HepG2 (cell line): Measurements from ENCODE around the gene NAA15. TPM values are rescaled to one million over a fixed set of nuclear protein-coding genes. Genes with fewer than 3 reads are reported as not detected.

Experiments
- KMT2B ChIP-seq: IDR thresholded peaks from 2 replicates; pipeline ENCODE4 v1.6.1; 2016; ENCODE audit warnings: missing genetic modification reagents, missing compliant biosample characterization
- NPAS2 ChIP-seq: sonication (generic); formaldehyde crosslinking; IDR thresholded peaks from 2 replicates; pipeline ENCODE4 v1.8.0; 2022; ENCODE audit warnings: mild to moderate bottlenecking, missing genetic modification reagents, borderline replicate concordance
- PAWR ChIP-seq: sonication (generic); formaldehyde crosslinking; IDR thresholded peaks from 2 replicates; pipeline ENCODE4 v1.4.0; 2020; ENCODE audit warnings: missing genetic modification reagents, mild to moderate bottlenecking, borderline replicate concordance
- TOE1 ChIP-seq: sonication (generic); formaldehyde crosslinking; IDR thresholded peaks from 2 replicates; pipeline ENCODE4 v1.4.0; 2020; ENCODE audit warnings: mild to moderate bottlenecking, missing genetic modification reagents
- ZNF12 ChIP-seq: sonication (generic); formaldehyde crosslinking; IDR thresholded peaks from 2 replicates; pipeline ENCODE4 v1.5.0; 2020; ENCODE audit warnings: missing genetic modification reagents
- ZNF589 ChIP-seq: sonication (generic); formaldehyde crosslinking; conservative IDR thresholded peaks from 2 replicates; pipeline ENCODE4 v1.8.0; 2022; ENCODE audit warnings: mild to moderate bottlenecking, moderate library complexity, missing genetic modification reagents
- ZNF773 ChIP-seq: sonication (generic); formaldehyde crosslinking; IDR thresholded peaks from 2 replicates; pipeline ENCODE4 v1.4.0; 2020; ENCODE audit warnings: missing genetic modification reagents, borderline replicate concordance
- ZNF891 ChIP-seq: sonication (generic); formaldehyde crosslinking; IDR thresholded peaks from 2 replicates; pipeline ENCODE4 v1.5.0; 2020; ENCODE audit warnings: mild to moderate bottlenecking, missing genetic modification reagents
- polyA plus RNA-seq, 8 experiments: library from polyadenylated mRNA; depleted of rRNA in 3 of 8; stranded (reverse) in 7 of 8; unstranded in 1 of 8; fragments of >200 nt; fragmentation: Illumina TruSeq in 4 of 8; extraction: Trizol in 4 of 8; gene quantifications; 2 replicates each; pipeline versions ENCODE4 v1.2.1 to v1.2.3, GENCODE V29; 2011 to 2016; ENCODE audit warnings: low read depth in 4 of 8, missing spikeins in 1 of 8, mixed read lengths in 1 of 8; ENCODE audit not compliant: insufficient read depth in 1 of 8
- total RNA-seq, 5 experiments: library from RNA; depleted of rRNA; stranded (reverse); fragments of >200 nt; fragmentation: Illumina TruSeq; extraction: Trizol; gene quantifications; 2 replicates each; pipeline ENCODE4 v1.2.3, GENCODE V29; 2016; ENCODE audit warnings: low read depth in 1 of 5
- TF ChIP-seq, protein P1 (sequence below): sonication (generic); formaldehyde crosslinking; IDR thresholded peaks from 2 replicates; pipeline ENCODE4 v1.4.0; 2020; ENCODE audit warnings: missing genetic modification reagents, mild to moderate bottlenecking, borderline replicate concordance
- TF ChIP-seq, protein P2 (sequence below): sonication (generic); formaldehyde crosslinking; IDR thresholded peaks from 2 replicates; pipeline ENCODE4 v1.8.1; 2022; ENCODE audit warnings: low read depth, mild to moderate bottlenecking, missing genetic modification reagents
- TF ChIP-seq, protein P3 (sequence below): sonication (generic); formaldehyde crosslinking; IDR thresholded peaks from 2 replicates; pipeline ENCODE4 v1.5.1; 2020; ENCODE audit warnings: missing genetic modification reagents, mild to moderate bottlenecking, borderline replicate concordance
- TF ChIP-seq, protein P4 (sequence below): sonication (generic); formaldehyde crosslinking; IDR thresholded peaks from 2 replicates; pipeline ENCODE4 v1.8.1; 2023; ENCODE audit warnings: mild to moderate bottlenecking, missing genetic modification reagents
- TF ChIP-seq, protein P5 (sequence below): sonication (generic); formaldehyde crosslinking; IDR thresholded peaks from 2 replicates; pipeline ENCODE4 v1.4.0; 2020; ENCODE audit warnings: missing genetic modification reagents
- TF ChIP-seq, protein P6 (sequence below): sonication (generic); formaldehyde crosslinking; IDR thresholded peaks from 2 replicates; pipeline ENCODE4 v1.8.1; 2023; ENCODE audit warnings: mild to moderate bottlenecking, inconsistent platforms, moderate library complexity, missing genetic modification reagents, borderline replicate concordance

NAA15 gene
- total and polyA plus RNA-seq, 2 of the 13 experiments (the other 11 are each of a cell fraction or from before 2014, with no cell fraction given) = 6.2 to 50.2 TPM

DNA sequence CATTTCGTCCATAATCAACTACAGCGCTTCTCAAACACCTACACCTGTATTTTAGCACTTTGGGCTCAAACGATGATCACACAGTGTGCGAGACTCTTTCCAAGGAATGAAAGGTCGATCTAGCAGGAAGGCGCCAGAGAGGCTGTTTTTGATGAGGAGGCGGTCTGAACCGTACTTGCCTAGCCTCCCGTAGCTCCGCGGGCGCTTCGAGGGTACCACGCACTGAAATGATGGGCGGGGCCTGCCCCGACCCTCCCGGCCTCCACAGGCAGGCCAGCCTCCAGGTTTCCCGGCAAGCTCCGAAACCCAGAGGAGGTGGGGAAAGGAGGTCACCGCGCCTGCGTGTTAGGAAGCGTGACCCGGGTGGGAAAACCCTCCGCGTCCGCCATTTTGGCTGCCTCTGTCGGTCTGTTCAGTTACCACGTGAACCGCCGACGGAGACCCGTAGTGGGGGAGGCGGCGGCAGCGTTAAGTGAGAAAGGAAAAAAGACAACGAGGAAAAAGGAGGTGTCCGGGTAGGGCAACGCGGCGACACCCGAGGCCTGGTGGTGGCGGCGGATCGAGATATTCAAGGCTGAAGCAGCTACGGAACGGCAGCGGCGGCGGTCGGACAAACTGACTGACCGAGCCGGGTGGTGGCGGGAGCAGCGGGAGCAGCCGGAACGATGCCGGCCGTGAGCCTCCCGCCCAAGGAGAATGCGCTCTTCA lies at the start of gene NAA15 (continued):
- TF ChIP-seq, protein P1, sequence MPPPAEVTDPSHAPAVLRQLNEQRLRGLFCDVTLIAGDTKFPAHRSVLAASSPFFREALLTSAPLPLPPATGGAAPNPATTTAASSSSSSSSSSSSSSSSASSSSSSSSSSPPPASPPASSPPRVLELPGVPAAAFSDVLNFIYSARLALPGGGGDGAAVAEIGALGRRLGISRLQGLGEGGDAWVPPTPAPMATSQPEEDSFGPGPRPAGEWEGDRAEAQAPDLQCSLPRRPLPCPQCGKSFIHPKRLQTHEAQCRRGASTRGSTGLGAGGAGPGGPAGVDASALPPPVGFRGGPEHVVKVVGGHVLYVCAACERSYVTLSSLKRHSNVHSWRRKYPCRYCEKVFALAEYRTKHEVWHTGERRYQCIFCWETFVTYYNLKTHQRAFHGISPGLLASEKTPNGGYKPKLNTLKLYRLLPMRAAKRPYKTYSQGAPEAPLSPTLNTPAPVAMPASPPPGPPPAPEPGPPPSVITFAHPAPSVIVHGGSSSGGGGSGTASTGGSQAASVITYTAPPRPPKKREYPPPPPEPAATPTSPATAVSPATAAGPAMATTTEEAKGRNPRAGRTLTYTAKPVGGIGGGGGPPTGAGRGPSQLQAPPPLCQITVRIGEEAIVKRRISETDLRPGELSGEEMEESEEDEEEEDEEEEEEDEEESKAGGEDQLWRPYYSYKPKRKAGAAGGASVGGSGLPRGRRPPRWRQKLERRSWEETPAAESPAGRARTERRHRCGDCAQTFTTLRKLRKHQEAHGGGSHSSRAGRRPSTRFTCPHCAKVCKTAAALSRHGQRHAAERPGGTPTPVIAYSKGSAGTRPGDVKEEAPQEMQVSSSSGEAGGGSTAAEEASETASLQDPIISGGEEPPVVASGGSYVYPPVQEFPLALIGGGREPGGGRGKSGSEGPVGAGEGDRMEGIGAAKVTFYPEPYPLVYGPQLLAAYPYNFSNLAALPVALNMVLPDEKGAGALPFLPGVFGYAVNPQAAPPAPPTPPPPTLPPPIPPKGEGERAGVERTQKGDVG = no peak; the same call in 1 of the 2 replicates
- TF ChIP-seq PAWR (CRISPR knock-in tag) = no peak
- TF ChIP-seq TOE1 (CRISPR knock-in tag) = no peak
- TF ChIP-seq KMT2B = peak; percentile 91
- no peak for TF ChIP-seq ZNF773 (CRISPR knock-in tag)
- TF ChIP-seq NPAS2 (CRISPR knock-in tag) = no peak
- TF ChIP-seq, protein P2, sequence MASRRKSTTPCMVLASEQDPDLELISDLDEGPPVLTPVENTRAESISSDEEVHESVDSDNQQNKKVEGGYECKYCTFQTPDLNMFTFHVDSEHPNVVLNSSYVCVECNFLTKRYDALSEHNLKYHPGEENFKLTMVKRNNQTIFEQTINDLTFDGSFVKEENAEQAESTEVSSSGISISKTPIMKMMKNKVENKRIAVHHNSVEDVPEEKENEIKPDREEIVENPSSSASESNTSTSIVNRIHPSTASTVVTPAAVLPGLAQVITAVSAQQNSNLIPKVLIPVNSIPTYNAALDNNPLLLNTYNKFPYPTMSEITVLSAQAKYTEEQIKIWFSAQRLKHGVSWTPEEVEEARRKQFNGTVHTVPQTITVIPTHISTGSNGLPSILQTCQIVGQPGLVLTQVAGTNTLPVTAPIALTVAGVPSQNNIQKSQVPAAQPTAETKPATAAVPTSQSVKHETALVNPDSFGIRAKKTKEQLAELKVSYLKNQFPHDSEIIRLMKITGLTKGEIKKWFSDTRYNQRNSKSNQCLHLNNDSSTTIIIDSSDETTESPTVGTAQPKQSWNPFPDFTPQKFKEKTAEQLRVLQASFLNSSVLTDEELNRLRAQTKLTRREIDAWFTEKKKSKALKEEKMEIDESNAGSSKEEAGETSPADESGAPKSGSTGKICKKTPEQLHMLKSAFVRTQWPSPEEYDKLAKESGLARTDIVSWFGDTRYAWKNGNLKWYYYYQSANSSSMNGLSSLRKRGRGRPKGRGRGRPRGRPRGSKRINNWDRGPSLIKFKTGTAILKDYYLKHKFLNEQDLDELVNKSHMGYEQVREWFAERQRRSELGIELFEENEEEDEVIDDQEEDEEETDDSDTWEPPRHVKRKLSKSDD (CRISPR knock-in tag) = peak; percentile 42; the same call in 1 of the 2 replicates
- TF ChIP-seq ZNF12 (CRISPR knock-in tag) = peak; percentile 26; the same call in 1 of the 2 replicates
- TF ChIP-seq, protein P3, sequence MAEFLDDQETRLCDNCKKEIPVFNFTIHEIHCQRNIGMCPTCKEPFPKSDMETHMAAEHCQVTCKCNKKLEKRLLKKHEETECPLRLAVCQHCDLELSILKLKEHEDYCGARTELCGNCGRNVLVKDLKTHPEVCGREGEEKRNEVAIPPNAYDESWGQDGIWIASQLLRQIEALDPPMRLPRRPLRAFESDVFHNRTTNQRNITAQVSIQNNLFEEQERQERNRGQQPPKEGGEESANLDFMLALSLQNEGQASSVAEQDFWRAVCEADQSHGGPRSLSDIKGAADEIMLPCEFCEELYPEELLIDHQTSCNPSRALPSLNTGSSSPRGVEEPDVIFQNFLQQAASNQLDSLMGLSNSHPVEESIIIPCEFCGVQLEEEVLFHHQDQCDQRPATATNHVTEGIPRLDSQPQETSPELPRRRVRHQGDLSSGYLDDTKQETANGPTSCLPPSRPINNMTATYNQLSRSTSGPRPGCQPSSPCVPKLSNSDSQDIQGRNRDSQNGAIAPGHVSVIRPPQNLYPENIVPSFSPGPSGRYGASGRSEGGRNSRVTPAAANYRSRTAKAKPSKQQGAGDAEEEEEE = 0 out of 2 replicates have a peak, but pooled peaks have one; percentile 46
- TF ChIP-seq ZNF891 = peak; percentile 67; the same call in 1 of the 2 replicates
- TF ChIP-seq ZNF589 (CRISPR knock-in tag) = no peak
- TF ChIP-seq, protein P4, sequence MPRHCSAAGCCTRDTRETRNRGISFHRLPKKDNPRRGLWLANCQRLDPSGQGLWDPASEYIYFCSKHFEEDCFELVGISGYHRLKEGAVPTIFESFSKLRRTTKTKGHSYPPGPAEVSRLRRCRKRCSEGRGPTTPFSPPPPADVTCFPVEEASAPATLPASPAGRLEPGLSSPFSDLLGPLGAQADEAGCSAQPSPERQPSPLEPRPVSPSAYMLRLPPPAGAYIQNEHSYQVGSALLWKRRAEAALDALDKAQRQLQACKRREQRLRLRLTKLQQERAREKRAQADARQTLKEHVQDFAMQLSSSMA (CRISPR knock-in tag) = peak; percentile 75; the same call in 1 of the 2 replicates
- TF ChIP-seq, protein P5, sequence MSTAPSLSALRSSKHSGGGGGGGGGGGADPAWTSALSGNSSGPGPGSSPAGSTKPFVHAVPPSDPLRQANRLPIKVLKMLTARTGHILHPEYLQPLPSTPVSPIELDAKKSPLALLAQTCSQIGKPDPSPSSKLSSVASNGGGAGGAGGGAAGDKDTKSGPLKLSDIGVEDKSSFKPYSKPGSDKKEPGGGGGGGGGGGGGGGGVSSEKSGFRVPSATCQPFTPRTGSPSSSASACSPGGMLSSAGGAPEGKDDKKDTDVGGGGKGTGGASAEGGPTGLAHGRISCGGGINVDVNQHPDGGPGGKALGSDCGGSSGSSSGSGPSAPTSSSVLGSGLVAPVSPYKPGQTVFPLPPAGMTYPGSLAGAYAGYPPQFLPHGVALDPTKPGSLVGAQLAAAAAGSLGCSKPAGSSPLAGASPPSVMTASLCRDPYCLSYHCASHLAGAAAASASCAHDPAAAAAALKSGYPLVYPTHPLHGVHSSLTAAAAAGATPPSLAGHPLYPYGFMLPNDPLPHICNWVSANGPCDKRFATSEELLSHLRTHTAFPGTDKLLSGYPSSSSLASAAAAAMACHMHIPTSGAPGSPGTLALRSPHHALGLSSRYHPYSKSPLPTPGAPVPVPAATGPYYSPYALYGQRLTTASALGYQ = no peak; the same call in 1 of the 2 replicates
- TF ChIP-seq, protein P6, sequence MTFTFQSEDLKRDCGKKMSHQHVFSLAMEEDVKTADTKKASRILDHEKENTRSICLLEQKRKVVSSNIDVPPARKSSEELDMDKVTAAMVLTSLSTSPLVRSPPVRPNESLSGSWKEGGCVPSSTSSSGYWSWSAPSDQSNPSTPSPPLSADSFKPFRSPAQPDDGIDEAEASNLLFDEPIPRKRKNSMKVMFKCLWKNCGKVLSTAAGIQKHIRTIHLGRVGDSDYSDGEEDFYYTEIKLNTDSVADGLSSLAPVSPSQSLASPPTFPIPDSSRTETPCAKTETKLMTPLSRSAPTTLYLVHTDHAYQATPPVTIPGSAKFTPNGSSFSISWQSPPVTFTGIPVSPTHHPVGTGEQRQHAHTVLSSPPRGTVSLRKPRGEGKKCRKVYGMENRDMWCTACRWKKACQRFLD (CRISPR knock-in tag) = no peak
